Activated CD8-positive, alpha-beta memory T cell treated with anti-CD3 and anti-CD28 coated beads, Interleukin-2, amount 50 U/mL, for 24 hours (primary cell): ENCODE measurements around the gene CDV3.

Source experiments
- DNase-seq: peaks from one replicate; pipeline ENCODE4 v3.0.0-alpha.2; 2020; ENCODE audit errors: extremely low read depth

Gene CDV3

DNA sequence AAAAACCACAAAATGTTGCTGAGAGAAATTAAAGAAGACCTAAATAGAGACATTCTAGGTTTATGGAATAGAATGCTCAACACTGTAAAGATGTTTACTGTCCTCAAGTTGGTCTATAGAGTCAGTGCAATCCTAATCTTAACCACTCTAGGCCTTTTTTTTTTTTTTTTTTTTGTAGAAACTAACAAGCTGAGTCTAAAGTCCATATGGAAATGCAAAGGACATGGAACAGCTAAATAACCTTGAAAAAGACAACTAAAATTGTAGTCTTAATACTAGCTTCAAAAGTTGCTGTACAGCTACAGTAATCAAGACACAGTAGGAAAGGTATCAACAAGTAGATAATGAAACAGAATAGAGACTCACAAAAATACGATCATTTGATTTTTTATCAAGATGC lies 32.9 kb downstream of the CDV3 start:
- no peak for DNase-seq

DNA sequence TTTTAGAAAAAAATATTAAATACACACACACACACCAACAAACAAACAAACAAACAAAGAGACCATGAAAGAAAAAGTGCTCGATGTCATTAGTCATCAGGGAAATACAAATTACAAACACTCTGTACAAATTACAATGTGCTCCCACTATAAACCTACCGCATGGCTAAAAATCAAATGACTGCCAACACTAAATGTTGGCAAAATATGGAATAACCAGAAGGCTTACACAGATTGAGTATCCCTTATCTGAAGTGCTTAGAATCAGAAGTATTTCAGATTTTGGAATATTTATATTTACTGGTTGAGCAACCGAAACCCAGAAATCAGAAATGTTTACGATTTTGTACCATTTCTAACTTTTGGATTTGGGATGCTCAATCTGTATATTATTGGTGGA lies 33.4 kb downstream of the CDV3 start:
- no peak for DNase-seq

- no peak for DNase-seq
These were observed 34.3 kb downstream of the CDV3 start for GRCh38 chr3:133607816-133608215.

- no peak for DNase-seq
These were observed 34.9 kb downstream of the CDV3 start for GRCh38 chr3:133608388-133608787.

DNA sequence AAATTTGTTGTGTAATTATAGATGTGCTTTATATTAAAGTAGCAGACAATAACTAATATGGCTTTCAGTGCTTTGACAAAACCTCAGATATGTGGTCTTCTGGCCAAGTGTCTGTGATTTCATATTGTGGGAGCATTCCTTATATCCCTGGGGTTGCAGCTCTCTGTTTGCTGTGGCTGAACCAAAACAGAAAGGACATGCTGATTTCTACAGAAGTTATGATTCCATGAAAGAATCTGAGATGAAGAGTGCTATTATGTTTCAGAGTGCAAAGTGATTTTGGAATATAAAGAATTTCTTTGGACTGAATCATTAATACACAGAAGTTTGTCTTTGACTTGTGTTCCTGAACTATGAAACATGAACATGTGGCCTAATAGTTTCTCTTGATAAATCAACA lies 36.5 kb downstream of the CDV3 start:
- no peak for DNase-seq

DNA sequence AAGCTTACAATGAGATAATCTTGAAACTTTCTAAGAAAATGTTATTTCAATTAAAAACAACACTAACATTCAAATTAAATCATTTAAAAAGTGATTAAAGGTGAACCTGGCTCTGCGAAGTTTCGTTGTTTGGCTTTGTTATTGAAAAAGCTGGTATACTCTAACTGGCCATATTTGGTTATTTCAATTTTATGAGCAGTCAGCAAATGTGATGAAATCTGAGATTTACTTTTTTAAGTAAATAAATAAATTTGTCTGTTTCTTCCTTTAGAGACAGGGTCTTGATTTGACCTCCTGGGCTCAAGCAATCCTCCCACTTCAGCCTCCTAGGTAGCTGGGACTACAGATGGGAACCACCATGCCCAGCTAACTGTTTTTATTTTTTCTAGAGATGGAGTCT lies 38.0 kb downstream of the CDV3 start:
- no peak for DNase-seq

DNA sequence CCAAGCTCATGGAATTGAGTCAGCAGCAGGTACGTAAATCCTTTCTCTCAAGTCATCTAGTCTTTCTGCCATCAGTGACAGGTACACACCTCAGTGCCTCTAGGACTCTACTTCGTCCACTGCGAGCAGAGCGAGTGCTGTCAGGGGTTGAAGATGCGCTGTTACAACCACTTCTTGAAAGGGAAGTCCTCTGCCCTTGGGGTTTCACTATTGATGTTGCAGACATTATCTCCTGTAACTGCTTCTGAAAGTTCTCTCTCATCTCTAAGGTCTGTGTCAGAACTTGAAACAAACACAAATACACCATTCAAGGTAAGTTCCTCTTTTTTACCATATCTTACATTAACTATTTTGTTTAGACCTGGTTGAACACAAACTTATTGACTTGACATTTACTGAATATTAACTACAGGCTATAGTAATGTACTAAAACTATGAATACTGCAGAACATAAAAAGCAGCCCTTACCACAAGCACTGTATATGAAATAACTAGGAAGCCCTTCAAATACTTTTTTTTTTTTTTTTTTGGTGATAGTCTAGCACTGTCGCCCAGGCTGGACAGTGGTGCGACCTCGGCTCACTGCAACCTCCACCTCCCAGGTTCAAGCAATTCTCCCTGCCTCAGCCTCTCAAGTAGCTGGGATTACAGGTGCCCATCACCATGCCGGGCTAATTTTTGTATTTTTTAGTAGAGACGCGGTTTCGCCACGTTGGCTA lies 46.7 kb downstream of the CDV3 start:
- no peak for DNase-seq

DNA sequence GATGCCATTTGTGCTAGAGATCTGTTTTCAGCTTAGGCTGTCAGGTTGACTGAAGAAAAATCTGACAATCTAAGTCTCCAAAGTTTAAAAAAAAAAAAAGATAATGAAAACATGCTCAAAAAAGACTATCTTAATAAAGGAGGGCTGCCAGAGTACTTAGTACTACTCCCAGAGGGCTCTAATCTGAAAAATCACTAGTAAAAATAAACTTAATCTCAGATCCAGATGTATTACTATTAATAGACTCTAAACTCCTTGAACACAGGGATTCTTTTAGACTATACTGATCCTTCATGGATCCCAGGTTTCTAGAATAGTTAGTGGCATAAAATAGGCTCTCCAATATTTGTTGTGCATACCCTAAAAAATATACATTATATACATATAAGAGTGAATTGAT lies 54.3 kb downstream of the CDV3 start:
- no peak for DNase-seq

DNA sequence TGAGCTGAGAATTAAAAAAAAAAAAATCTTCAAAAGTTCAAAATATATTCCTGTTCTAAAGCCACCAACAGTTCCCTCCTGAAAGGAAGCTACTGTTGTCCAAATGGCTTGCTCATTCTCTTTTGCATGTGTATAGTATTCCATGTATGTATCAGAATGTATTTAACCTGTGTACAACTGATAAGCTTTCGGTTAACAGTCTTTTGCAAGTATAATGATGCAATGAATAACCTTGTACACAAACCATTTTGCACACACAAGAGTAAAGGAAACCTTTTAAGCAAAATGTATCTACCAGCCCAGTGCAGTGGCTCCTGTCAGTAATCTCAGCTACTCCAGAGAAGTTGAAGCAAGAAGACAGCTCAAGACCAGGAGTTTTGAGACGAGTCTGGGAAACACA lies 55.7 kb downstream of the CDV3 start:
- DNase-seq, result no peak

DNA sequence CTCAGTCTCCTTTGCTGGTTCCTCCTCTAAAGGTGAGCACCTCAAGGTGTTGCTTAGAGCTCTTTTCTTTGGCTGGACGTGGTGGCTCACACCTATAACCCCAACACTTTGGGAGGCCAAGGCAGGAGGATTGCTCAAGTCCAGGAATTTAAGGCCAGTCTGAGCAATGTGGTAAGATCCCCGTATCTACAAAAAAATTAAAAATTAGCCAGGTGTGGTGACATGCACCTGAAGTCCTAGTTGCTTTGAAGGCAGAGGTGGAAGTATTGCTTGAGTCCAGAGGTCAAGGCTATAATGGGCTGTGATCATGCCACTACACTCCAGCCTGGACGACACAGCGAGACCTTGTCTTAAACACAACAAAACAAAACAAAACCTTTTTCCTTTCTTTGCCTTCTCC lies 60.0 kb downstream of the CDV3 start:
- no peak for DNase-seq
